RWPE2 (cell line): ENCODE data around the gene CPT1A.

Source experiments
- ATAC-seq: fragments of 200-7000 bp; cut with Tn5 transposase; 3 replicates; pipeline ENCODE4 v1.9.1; 2021; ENCODE audit warnings: low read depth
- DNase-seq: peaks from one replicate; pipeline ENCODE4 v3.0.0-alpha.2; 2020; ENCODE audit warnings: low spot score
- H3K27ac ChIP-seq: fragments of 450-650 bp; 2 replicates; pipeline ENCODE4 v1.5.1; 2017; ENCODE audit warnings: mild to moderate bottlenecking; ENCODE audit not compliant: poor library complexity, severe bottlenecking
- H3K27me3 ChIP-seq: fragments of 250-450 bp; sonication (Bioruptor Pico); 2 replicates; pipeline ENCODE4 v1.5.1; 2021; ENCODE audit warnings: mild to moderate bottlenecking, moderate library complexity; ENCODE audit not compliant: insufficient read depth, poor library complexity, severe bottlenecking
- H3K36me3 ChIP-seq: fragments of 250-450 bp; sonication (Bioruptor Pico); 2 replicates; pipeline ENCODE4 v1.5.1; 2020; ENCODE audit warnings: low read depth, mild to moderate bottlenecking, moderate library complexity
- H3K4me1 ChIP-seq: fragments of 250-450 bp; sonication (Bioruptor Pico); 2 replicates; pipeline ENCODE4 v1.5.1; 2021; ENCODE audit warnings: mild to moderate bottlenecking, moderate library complexity; ENCODE audit not compliant: insufficient read depth, poor library complexity, severe bottlenecking
- H3K4me3 ChIP-seq: fragments of 250-450 bp; sonication (Bioruptor Pico); 2 replicates; pipeline ENCODE4 v1.5.1; 2021; ENCODE audit warnings: mild to moderate bottlenecking, moderate library complexity; ENCODE audit not compliant: severe bottlenecking
- H3K9me3 ChIP-seq: fragments of 250-450 bp; sonication (Bioruptor Pico); 2 replicates; pipeline ENCODE4 v1.5.1; 2021; ENCODE audit warnings: mild to moderate bottlenecking, moderate library complexity; ENCODE audit not compliant: severe bottlenecking
- TF ChIP-seq, protein P1 (sequence below): fragments of 450-650 bp; IDR thresholded peaks from one replicate; pipeline ENCODE4 v1.5.1; 2017; ENCODE audit warnings: mild to moderate bottlenecking, moderate library complexity; ENCODE audit not compliant: poor library complexity, severe bottlenecking

Gene CPT1A

DNA sequence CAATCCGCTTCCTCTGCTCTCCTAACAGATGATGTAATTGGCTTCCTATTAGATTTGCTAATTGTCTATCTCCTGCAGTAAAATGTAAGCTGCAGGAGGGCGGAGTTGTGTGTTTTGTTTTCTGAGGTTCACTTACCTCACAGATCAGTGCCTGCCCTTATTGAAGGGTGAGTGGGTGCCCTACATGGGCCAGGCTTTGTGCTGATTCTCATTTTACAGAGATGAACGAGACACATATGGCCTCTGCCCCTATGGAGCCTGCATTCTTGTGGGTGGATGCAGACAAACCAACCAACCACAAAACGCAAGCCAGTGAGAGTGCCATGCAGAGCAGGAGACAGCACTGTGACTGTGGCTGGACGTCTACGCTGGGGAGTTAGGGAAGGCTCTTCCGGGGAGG lies 100.3 kb downstream of the CPT1A start:
- no peak for DNase-seq
- no peak for ATAC-seq
- Histone ChIP-seq H3K27me3 (no peaks in the 10 kb centered on the region), H3K27ac (no peak overlapping the region), H3K9me3 (no peaks in the 10 kb centered on the region), H3K4me3 (no peak overlapping the region), H3K4me1 (no peaks in the 10 kb centered on the region), H3K36me3 (peaks cover 26% of the 10 kb centered on the region)
- TF ChIP-seq, protein P1, sequence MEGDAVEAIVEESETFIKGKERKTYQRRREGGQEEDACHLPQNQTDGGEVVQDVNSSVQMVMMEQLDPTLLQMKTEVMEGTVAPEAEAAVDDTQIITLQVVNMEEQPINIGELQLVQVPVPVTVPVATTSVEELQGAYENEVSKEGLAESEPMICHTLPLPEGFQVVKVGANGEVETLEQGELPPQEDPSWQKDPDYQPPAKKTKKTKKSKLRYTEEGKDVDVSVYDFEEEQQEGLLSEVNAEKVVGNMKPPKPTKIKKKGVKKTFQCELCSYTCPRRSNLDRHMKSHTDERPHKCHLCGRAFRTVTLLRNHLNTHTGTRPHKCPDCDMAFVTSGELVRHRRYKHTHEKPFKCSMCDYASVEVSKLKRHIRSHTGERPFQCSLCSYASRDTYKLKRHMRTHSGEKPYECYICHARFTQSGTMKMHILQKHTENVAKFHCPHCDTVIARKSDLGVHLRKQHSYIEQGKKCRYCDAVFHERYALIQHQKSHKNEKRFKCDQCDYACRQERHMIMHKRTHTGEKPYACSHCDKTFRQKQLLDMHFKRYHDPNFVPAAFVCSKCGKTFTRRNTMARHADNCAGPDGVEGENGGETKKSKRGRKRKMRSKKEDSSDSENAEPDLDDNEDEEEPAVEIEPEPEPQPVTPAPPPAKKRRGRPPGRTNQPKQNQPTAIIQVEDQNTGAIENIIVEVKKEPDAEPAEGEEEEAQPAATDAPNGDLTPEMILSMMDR = no peak

GRCh38 chr11:68735646-68736045 lies 106.1 kb downstream of the CPT1A start:
- H3K36me3 ChIP-seq = no peaks in the 10 kb centered on the region
- H3K27ac ChIP-seq = no peak overlapping the region
- H3K27me3 ChIP-seq = no peaks in the 10 kb centered on the region
- H3K9me3 ChIP-seq = no peaks in the 10 kb centered on the region
- TF ChIP-seq, protein P1 = no peak
- DNase-seq (no peak), ATAC-seq (no peak)
- H3K4me3 ChIP-seq = no peak overlapping the region
- no peaks in the 10 kb centered on the region for H3K4me1 ChIP-seq

DNA sequence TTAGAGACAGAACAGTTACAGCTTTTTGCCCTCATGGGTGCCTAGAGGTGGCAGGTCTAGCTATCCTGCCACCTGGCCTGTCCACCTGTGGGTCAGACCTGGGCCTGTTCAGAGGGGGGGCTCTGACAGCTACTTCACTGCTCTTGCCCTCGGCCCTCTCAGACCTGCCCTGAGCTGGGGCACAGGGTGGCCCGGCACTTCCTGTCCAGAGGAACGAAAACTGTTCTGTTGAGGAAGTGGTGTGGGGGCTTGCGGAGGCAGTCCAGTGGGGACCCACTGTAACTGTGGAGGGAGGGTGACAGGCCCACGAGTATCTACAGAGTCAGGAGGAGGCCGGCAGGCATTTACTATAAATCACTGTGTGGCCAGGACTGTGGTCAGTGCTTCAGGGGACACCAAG lies 106.6 kb downstream of the CPT1A start:
- Histone ChIP-seq H3K27ac (no peak overlapping the region), H3K36me3 (no peaks in the 10 kb centered on the region), H3K4me3 (no peak overlapping the region), H3K9me3 (no peaks in the 10 kb centered on the region), H3K27me3 (no peaks in the 10 kb centered on the region), H3K4me1 (no peaks in the 10 kb centered on the region)
- ATAC-seq (no peak), DNase-seq (no peak)
- TF ChIP-seq, protein P1 = no peak

DNA sequence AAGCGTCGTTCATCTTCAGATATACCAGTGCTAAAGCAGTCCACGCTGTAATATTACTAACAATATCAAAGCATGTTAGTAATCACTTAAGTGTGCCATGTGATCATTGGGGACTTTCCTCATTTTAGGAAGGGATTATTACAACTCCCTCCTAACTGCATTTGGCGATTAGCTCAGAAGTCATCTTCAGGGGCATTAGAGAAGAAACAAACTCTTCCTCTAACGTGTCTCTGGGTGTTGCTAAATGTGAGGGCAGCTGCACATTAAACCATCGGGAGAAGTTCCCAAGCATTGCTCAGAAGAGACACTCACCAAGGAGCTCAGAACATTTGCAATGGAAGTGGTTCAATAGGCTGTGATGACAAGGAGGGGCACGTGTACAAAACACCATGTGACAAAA lies 107.6 kb downstream of the CPT1A start:
- Histone ChIP-seq H3K36me3 (no peaks in the 10 kb centered on the region), H3K9me3 (no peaks in the 10 kb centered on the region), H3K27ac (no peak overlapping the region), H3K4me1 (no peaks in the 10 kb centered on the region), H3K27me3 (no peaks in the 10 kb centered on the region), H3K4me3 (no peak overlapping the region)
- DNase-seq (no peak), ATAC-seq (no peak)
- TF ChIP-seq, protein P1 = no peak

GRCh38 chr11:68727783-68728182 lies 113.9 kb downstream of the CPT1A start:
- DNase-seq = no peak
- Histone ChIP-seq H3K27me3 (peaks cover 4% of the 10 kb centered on the region), H3K36me3 (no peaks in the 10 kb centered on the region), H3K9me3 (no peaks in the 10 kb centered on the region), H3K4me3 (no peak overlapping the region), H3K27ac (no peak overlapping the region), H3K4me1 (no peaks in the 10 kb centered on the region)
- ATAC-seq = no peak
- TF ChIP-seq, protein P1 = no peak
